ENCODE results near the gene TBCD. TPM values are rescaled to one million over a fixed set of nuclear protein-coding genes. Genes with fewer than 3 reads are reported as not detected.
A peak's percentile ranks its signal among the peaks of the same experiment; 100 is the strongest.

The TBCD gene
- total RNA-seq, 1 experiment from 2014 or later, result 129 TPM

- Histone ChIP-seq H3K27ac (ENCODE audit: insufficient read length, low read depth, low read length) (no peak overlapping the region), H4K20me1 (ENCODE audit: control insufficient read depth, insufficient read depth, insufficient read length) (no peaks in the 10 kb centered on the region), H3K9ac (ENCODE audit: extremely low read depth, insufficient read length, low read length) (no peak overlapping the region), H4K8ac (replicated peaks; ENCODE audit: insufficient read length, low read depth, low read length) (no peak overlapping the region), H3T11ph (ENCODE audit: low read length) (no peak overlapping the region), H2BK12ac (ENCODE audit: insufficient read length, low read depth, low read length) (no peak overlapping the region), H4K91ac (ENCODE audit: insufficient read length, low read depth, low read length) (no peak overlapping the region), H3K9me3 (ENCODE audit: control insufficient read depth, low read depth, low read length) (no peaks in the 10 kb centered on the region), H3K4ac (ENCODE audit: low read depth, low read length) (no peak overlapping the region), H3K4me1 (ENCODE audit: insufficient read depth, low read length) (no peaks in the 10 kb centered on the region), H3K23me2 (ENCODE audit: insufficient read length, low read depth, low read length, poor library complexity, severe bottlenecking) (no peaks in the 10 kb centered on the region), H3K79me1 (ENCODE audit: insufficient read depth, low read depth, low read length, poor library complexity, severe bottlenecking) (no peaks in the 10 kb centered on the region), H3K79me2 (ENCODE audit: insufficient read depth, low read length) (no peaks in the 10 kb centered on the region), H2BK15ac (ENCODE audit: low read depth, low read length) (no peak overlapping the region), H3K4me2 (ENCODE audit: insufficient read depth, insufficient read length, low read length) (no peak overlapping the region), H4K5ac (ENCODE audit: insufficient read length, low read depth, low read length) (no peak overlapping the region), H3K23ac (ENCODE audit: insufficient read length, low read depth, low read length) (no peak overlapping the region), H2BK20ac (ENCODE audit: low read depth, low read length, poor library complexity, severe bottlenecking) (no peak overlapping the region), H2AFZ (ENCODE audit: low read length) (no peak overlapping the region), H2BK120ac (ENCODE audit: low read depth, low read length, poor library complexity, severe bottlenecking) (no peak overlapping the region), H3K56ac (ENCODE audit: insufficient read length, low read depth, low read length) (no peak overlapping the region), H3K18ac (ENCODE audit: insufficient read length, low read depth, low read length) (no peak overlapping the region), H2BK5ac (ENCODE audit: insufficient read length, low read length) (no peak overlapping the region), H3K27me3 (ENCODE audit: insufficient read depth, low read length) (no peaks in the 10 kb centered on the region), H3K14ac (ENCODE audit: insufficient read depth, low read length) (no peak overlapping the region), H2AK5ac (ENCODE audit: insufficient read length, low read length) (no peak overlapping the region)
- Mint-ChIP-seq H3K4me3 (no peak overlapping the region), H3K4me1 (peaks cover 0 to 4% of the 10 kb centered on the region in 2 experiments; a peak in 1 of 4 replicates), H3K27me3 (ENCODE audit: low read depth) (no peaks in the 10 kb centered on the region), H3K27ac (peak overlapping the region in 2 of 3 experiments; percentile 13 to 14; a peak in 3 of 7 replicates), H3K36me3 (ENCODE audit: insufficient read depth in 1 of 3, low read depth in 3 of 3) (peaks cover 25 to 43% (median 32%) of the 10 kb centered on the region in 3 experiments), H3K9me3 (no peaks in the 10 kb centered on the region; a peak in 1 of 5 replicates)
- no peak for DNase-seq
- TF ChIP-seq CTCF (conservative IDR thresholded peaks at IDR 0.05), result no peak
- no CpG with 5 or more reads among the region's 18 CpGs for WGBS (ENCODE audit: extremely low coverage, insufficient read length, low lambda C conversion rate)
Observed at GRCh38 chr17:82788206-82789001, 36.5 kb downstream of the TBCD start.
